Gastrocnemius medialis (tissue), 4 donors: Measurements from ENCODE around the gene GABARAP.

Experiments used
- POLR2A ChIP-seq, 2 donors: fragments of 450-650 bp; IDR thresholded peaks; one replicate each; pipeline ENCODE4 v1.6.1; 2017; ENCODE audit warnings: antibody characterized with exemption in 2 of 2, mild to moderate bottlenecking in 2 of 2, moderate library complexity in 2 of 2
- TF ChIP-seq, protein P1 (sequence below), 5 experiments: fragments of 450-650 bp in 3 of 5; fragments of 200-600 bp in 2 of 5; sonication (generic) in 2 of 5; IDR thresholded peaks in 4 of 5; conservative IDR thresholded peaks in 1 of 5; 1 replicate in 4 of 5; 2 replicates in 1 of 5; pipeline ENCODE4 v1.5.1; 2016 to 2019; ENCODE audit warnings: antibody characterized with exemption in 5 of 5, mild to moderate bottlenecking in 3 of 5, moderate library complexity in 3 of 5

DNA sequence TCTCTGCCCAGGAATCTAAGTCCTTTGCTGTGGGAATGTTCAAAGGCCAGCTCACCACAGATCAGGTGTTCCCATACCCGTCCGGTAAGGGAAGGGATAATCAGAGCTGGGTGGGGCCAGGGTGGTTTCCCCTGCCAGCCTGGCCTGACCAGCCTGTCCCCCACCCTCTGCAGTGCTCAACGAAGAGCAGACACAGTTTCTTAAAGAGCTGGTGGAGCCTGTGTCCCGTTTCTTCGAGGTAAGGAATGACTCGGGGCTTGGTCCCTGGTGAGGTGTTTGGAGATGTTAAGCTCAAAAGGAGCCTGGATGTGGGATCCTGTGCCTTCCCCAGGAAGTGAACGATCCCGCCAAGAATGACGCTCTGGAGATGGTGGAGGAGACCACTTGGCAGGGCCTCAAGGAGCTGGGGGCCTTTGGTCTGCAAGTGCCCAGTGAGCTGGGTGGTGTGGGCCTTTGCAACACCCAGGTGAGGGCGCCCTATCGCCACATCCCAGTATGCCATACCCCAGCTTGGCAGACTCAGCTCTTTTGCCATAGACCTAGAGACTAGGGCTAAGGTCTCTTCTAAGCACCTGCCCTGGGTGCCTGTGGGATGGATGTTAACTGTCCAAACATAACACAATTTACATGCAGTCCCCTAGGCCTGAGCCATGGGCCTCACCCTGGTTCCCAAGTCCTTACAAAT lies 21.5 kb downstream of the GABARAP start:
- TF ChIP-seq POLR2A (IDR thresholded peaks at IDR 0.05), result no peak
- TF ChIP-seq, protein P1, sequence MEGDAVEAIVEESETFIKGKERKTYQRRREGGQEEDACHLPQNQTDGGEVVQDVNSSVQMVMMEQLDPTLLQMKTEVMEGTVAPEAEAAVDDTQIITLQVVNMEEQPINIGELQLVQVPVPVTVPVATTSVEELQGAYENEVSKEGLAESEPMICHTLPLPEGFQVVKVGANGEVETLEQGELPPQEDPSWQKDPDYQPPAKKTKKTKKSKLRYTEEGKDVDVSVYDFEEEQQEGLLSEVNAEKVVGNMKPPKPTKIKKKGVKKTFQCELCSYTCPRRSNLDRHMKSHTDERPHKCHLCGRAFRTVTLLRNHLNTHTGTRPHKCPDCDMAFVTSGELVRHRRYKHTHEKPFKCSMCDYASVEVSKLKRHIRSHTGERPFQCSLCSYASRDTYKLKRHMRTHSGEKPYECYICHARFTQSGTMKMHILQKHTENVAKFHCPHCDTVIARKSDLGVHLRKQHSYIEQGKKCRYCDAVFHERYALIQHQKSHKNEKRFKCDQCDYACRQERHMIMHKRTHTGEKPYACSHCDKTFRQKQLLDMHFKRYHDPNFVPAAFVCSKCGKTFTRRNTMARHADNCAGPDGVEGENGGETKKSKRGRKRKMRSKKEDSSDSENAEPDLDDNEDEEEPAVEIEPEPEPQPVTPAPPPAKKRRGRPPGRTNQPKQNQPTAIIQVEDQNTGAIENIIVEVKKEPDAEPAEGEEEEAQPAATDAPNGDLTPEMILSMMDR (IDR thresholded peaks at IDR 0.05 in 4 of 5, conservative IDR thresholded peaks at IDR 0.05 in 1 of 5), result peak; percentile 18 to 51 (median 40)
